HEK293T (cell line): ENCODE results near the gene DNAH14.

Source experiments
- ARNT ChIP-seq: fragments of 450-650 bp; IDR thresholded peaks from 2 replicates; pipeline ENCODE4 v1.6.1; 2017; ENCODE audit warnings: mild to moderate bottlenecking
- BHLHE40 ChIP-seq: fragments of 450-650 bp; IDR thresholded peaks from 2 replicates; pipeline ENCODE4 v1.6.1; 2016; ENCODE audit warnings: mild to moderate bottlenecking, moderate library complexity, borderline replicate concordance
- CTBP1 ChIP-seq: fragments of 450-650 bp; IDR thresholded peaks from 2 replicates; pipeline ENCODE4 v1.6.1; 2016; ENCODE audit warnings: borderline replicate concordance
- ELF4 ChIP-seq: fragments of 450-650 bp; IDR thresholded peaks from 2 replicates; pipeline ENCODE4 v1.6.1; 2017; ENCODE audit warnings: antibody characterized with exemption
- FOXA1 ChIP-seq: fragments of 450-650 bp; IDR thresholded peaks from 2 replicates; pipeline ENCODE4 v1.6.1; 2016; ENCODE audit warnings: mild to moderate bottlenecking
- FOXK2 ChIP-seq: fragments of 450-650 bp; IDR thresholded peaks from 2 replicates; pipeline ENCODE4 v1.6.1; 2016; ENCODE audit warnings: mild to moderate bottlenecking
- FOXM1 ChIP-seq: fragments of 450-650 bp; IDR thresholded peaks from 2 replicates; pipeline ENCODE4 v1.6.1; 2017; ENCODE audit warnings: mild to moderate bottlenecking, borderline replicate concordance
- HDGF ChIP-seq: fragments of 450-650 bp; IDR thresholded peaks from 2 replicates; pipeline ENCODE4 v1.6.1; 2017; ENCODE audit warnings: antibody characterized with exemption, borderline replicate concordance
- LEF1 ChIP-seq: fragments of 450-650 bp; IDR thresholded peaks from 2 replicates; pipeline ENCODE4 v1.6.1; 2017; ENCODE audit warnings: mild to moderate bottlenecking, borderline replicate concordance
- PKNOX1 ChIP-seq: fragments of 450-650 bp; IDR thresholded peaks from 2 replicates; pipeline ENCODE4 v1.6.1; 2016
- SP1 ChIP-seq: fragments of 450-650 bp; IDR thresholded peaks from 2 replicates; pipeline ENCODE4 v1.6.1; 2017
- SUZ12 ChIP-seq: fragments of 450-650 bp; IDR thresholded peaks from 2 replicates; pipeline ENCODE4 v1.6.1; 2016; ENCODE audit warnings: mild to moderate bottlenecking
- TARDBP ChIP-seq: fragments of 450-650 bp; IDR thresholded peaks from 2 replicates; pipeline ENCODE4 v1.6.1; 2016
- ZNF384 ChIP-seq: fragments of 450-650 bp; IDR thresholded peaks from 2 replicates; pipeline ENCODE4 v1.6.1; 2016

GRCh38 chr1:225446981-225447615 lies 517.6 kb downstream of the DNAH14 start:
- TF ChIP-seq HDGF: no peak
- TF ChIP-seq PKNOX1: no peak
- no peak for TF ChIP-seq LEF1
- no peak for TF ChIP-seq BHLHE40
- no peak for TF ChIP-seq SP1
- TF ChIP-seq FOXK2: no peak
- TF ChIP-seq ZNF384: no peak
- TF ChIP-seq TARDBP: no peak
- no peak for TF ChIP-seq SUZ12
- no peak for TF ChIP-seq ELF4
- TF ChIP-seq ARNT: no peak
- no peak for TF ChIP-seq CTBP1
- no peak for TF ChIP-seq FOXA1
- TF ChIP-seq FOXM1: no peak
